ENCODE data around the gene C20orf204.

The C20orf204 gene

GRCh38 chr20:64022671-64023360 is 13.2 kb upstream of the C20orf204 start:
- no peak for TF ChIP-seq ZNF274 (IDR thresholded peaks at IDR 0.05; ENCODE audit: low read depth, low read length)
- TF ChIP-seq YY1 (IDR thresholded peaks at IDR 0.05; ENCODE audit: insufficient read depth, insufficient read length): no peak
- TF ChIP-seq SUZ12 (IDR thresholded peaks at IDR 0.05; ENCODE audit: extremely low read depth, insufficient read depth, insufficient read length): no peak
- H3K4me3 ChIP-seq (ENCODE audit: insufficient read length, low read depth): no peak overlapping the region
- no peak overlapping the region for H3K9ac ChIP-seq (ENCODE audit: insufficient read length, low read depth)
- H3K4me1 ChIP-seq (ENCODE audit: insufficient read depth, insufficient read length): peaks cover 3% of the 10 kb centered on the region
- no peaks in the 10 kb centered on the region for H3K9me3 ChIP-seq (ENCODE audit: insufficient read depth, low read length)
- no peaks in the 10 kb centered on the region for H3K27me3 ChIP-seq (ENCODE audit: insufficient read depth, insufficient read length)
- no peak for DNase-seq (ENCODE audit: low read depth, low spot score)
- H3K36me3 ChIP-seq (ENCODE audit: insufficient read depth, insufficient read length, low read length): peaks cover 96% of the 10 kb centered on the region

- DNase-seq (ENCODE audit: low read depth, low spot score): no peak
- Histone ChIP-seq H3K4me3 (ENCODE audit: insufficient read length, low read depth) (no peak overlapping the region), H3K4me1 (ENCODE audit: insufficient read depth, insufficient read length) (peaks cover 3% of the 10 kb centered on the region), H3K36me3 (ENCODE audit: insufficient read depth, insufficient read length, low read length) (peaks cover 96% of the 10 kb centered on the region), H3K27me3 (ENCODE audit: insufficient read depth, insufficient read length) (no peaks in the 10 kb centered on the region), H3K9me3 (ENCODE audit: insufficient read depth, low read length) (no peaks in the 10 kb centered on the region), H3K9ac (ENCODE audit: insufficient read length, low read depth) (no peak overlapping the region)
- TF ChIP-seq ZNF274 (IDR thresholded peaks at IDR 0.05; ENCODE audit: low read depth, low read length) (no peak), SUZ12 (IDR thresholded peaks at IDR 0.05; ENCODE audit: extremely low read depth, insufficient read depth, insufficient read length) (no peak), YY1 (IDR thresholded peaks at IDR 0.05; ENCODE audit: insufficient read depth, insufficient read length) (no peak)
Observed at GRCh38 chr20:64023361-64024140, 12.4 kb upstream of the C20orf204 start.

- Histone ChIP-seq H3K4me3 (ENCODE audit: insufficient read length, low read depth) (no peak overlapping the region), H3K9me3 (ENCODE audit: insufficient read depth, low read length) (no peaks in the 10 kb centered on the region), H3K27me3 (ENCODE audit: insufficient read depth, insufficient read length) (no peaks in the 10 kb centered on the region), H3K4me1 (ENCODE audit: insufficient read depth, insufficient read length) (peaks cover 3% of the 10 kb centered on the region), H3K9ac (ENCODE audit: insufficient read length, low read depth) (no peak overlapping the region), H3K36me3 (ENCODE audit: insufficient read depth, insufficient read length, low read length) (peaks cover 95% of the 10 kb centered on the region)
- DNase-seq (ENCODE audit: low read depth, low spot score): no peak
- TF ChIP-seq YY1 (IDR thresholded peaks at IDR 0.05; ENCODE audit: insufficient read depth, insufficient read length): no peak
- TF ChIP-seq SUZ12 (IDR thresholded peaks at IDR 0.05; ENCODE audit: extremely low read depth, insufficient read depth, insufficient read length): no peak
- no peak for TF ChIP-seq ZNF274 (IDR thresholded peaks at IDR 0.05; ENCODE audit: low read depth, low read length)
Observed at GRCh38 chr20:64024141-64024990, 11.6 kb upstream of the C20orf204 start.

- no peak for DNase-seq (ENCODE audit: low read depth, low spot score)
- no peak for TF ChIP-seq SUZ12 (IDR thresholded peaks at IDR 0.05; ENCODE audit: extremely low read depth, insufficient read depth, insufficient read length)
- no peak for TF ChIP-seq ZNF274 (IDR thresholded peaks at IDR 0.05; ENCODE audit: low read depth, low read length)
- H3K4me3 ChIP-seq (ENCODE audit: insufficient read length, low read depth): no peak overlapping the region
- no peaks in the 10 kb centered on the region for H3K9me3 ChIP-seq (ENCODE audit: insufficient read depth, low read length)
- no peaks in the 10 kb centered on the region for H3K27me3 ChIP-seq (ENCODE audit: insufficient read depth, insufficient read length)
- H3K9ac ChIP-seq (ENCODE audit: insufficient read length, low read depth): no peak overlapping the region
- H3K4me1 ChIP-seq (ENCODE audit: insufficient read depth, insufficient read length): peaks cover 3% of the 10 kb centered on the region
- peaks cover 95% of the 10 kb centered on the region for H3K36me3 ChIP-seq (ENCODE audit: insufficient read depth, insufficient read length, low read length)
Observed at GRCh38 chr20:64025101-64025825, 10.7 kb upstream of the C20orf204 start.

DNA sequence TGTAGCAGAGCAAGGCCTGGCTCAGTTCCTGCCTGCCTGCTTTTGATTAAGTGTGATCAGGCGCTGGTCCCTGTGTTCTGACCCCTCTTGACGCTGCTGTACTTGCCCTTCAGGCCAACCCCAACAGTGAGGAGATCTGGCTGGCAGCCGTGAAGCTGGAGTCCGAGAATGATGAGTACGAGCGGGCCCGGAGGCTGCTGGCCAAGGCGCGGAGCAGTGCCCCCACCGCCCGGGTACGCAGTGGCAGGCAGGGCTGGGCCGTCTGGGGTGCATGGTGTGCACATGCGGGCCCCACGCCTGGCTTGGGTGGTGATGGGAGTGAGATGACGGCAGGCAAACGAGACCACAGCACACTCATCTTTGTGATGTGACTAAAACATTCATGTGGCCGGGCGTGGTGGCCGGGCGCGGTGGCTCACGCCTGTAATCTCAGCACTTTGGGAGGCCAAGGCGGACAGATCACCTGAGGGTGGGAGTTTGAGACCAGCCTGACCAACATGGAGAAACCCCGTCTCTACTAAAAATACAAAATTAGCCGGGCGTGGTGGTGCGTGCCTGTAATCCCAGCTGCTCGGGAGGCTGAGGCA is 10.1 kb upstream of the C20orf204 start:
- Histone ChIP-seq H3K4me1 (ENCODE audit: insufficient read depth, insufficient read length) (peaks cover 3% of the 10 kb centered on the region), H3K4me3 (ENCODE audit: insufficient read length, low read depth) (no peak overlapping the region), H3K27me3 (ENCODE audit: insufficient read depth, insufficient read length) (no peaks in the 10 kb centered on the region), H3K9me3 (ENCODE audit: insufficient read depth, low read length) (no peaks in the 10 kb centered on the region), H3K9ac (ENCODE audit: insufficient read length, low read depth) (no peak overlapping the region), H3K36me3 (ENCODE audit: insufficient read depth, insufficient read length, low read length) (peaks cover 98% of the 10 kb centered on the region)
- DNase-seq (ENCODE audit: low read depth, low spot score): no peak
- TF ChIP-seq YY1 (IDR thresholded peaks at IDR 0.05; ENCODE audit: insufficient read depth, insufficient read length) (no peak), SUZ12 (IDR thresholded peaks at IDR 0.05; ENCODE audit: extremely low read depth, insufficient read depth, insufficient read length) (no peak), ZNF274 (IDR thresholded peaks at IDR 0.05; ENCODE audit: low read depth, low read length) (no peak)

DNA sequence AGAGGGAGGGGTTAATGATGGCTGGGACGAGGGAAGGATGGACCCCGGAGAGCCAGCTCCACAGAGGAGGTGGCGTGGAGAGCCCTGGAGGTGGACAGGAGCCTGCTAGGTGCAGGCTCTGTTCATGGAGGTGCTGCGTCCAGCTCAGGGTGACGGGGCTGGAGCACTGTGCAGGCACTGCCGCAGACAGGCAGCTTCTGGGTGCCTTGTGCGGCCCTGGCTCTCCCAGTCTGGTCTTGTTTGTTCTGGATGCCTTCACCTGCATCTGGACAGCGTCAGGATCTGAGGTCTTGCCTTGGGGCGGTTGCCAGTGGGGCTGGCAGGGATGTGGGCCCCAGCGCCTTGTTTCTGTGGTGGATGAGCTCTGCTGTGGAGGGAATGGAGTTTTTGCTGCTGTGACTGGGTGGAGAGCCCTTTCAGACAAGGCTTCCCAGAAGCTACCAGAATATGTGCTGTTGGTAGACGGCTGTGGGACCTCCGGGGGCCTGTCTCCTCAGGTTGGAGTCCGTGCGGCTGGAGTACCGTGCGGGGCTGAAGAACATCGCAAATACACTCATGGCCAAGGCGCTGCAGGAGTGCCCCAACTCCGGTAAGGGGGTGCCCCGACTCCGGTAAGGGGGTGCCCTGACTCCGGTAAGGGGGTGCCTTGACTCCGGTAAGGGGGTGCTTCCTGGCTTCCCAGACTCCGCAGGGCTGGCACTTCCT is 7.8 kb upstream of the C20orf204 start:
- H3K9me3 ChIP-seq (ENCODE audit: insufficient read depth, low read length): no peaks in the 10 kb centered on the region
- no peak overlapping the region for H3K4me3 ChIP-seq (ENCODE audit: insufficient read length, low read depth)
- no peaks in the 10 kb centered on the region for H3K27me3 ChIP-seq (ENCODE audit: insufficient read depth, insufficient read length)
- H3K36me3 ChIP-seq (ENCODE audit: insufficient read depth, insufficient read length, low read length): peaks cover 95% of the 10 kb centered on the region
- DNase-seq (ENCODE audit: low read depth, low spot score): no peak
- H3K9ac ChIP-seq (ENCODE audit: insufficient read length, low read depth): no peak overlapping the region
- peaks cover 3% of the 10 kb centered on the region for H3K4me1 ChIP-seq (ENCODE audit: insufficient read depth, insufficient read length)
- no peak for TF ChIP-seq YY1 (IDR thresholded peaks at IDR 0.05; ENCODE audit: insufficient read depth, insufficient read length)
- TF ChIP-seq ZNF274 (IDR thresholded peaks at IDR 0.05; ENCODE audit: low read depth, low read length): no peak
- no peak for TF ChIP-seq SUZ12 (IDR thresholded peaks at IDR 0.05; ENCODE audit: extremely low read depth, insufficient read depth, insufficient read length)

Data from NT2/D1 (cell line).